ENCODE measurements around the gene EDDM13. TPM values are rescaled to one million over a fixed set of nuclear protein-coding genes. Genes with fewer than 3 reads are reported as not detected.

EDDM13 gene
- total and polyA plus RNA-seq, 10 of the 15 experiments (the other 5 are each of a cell fraction or from before 2014, with no cell fraction given), result 0.15 to 0.37 TPM; not detected in 8

DNA sequence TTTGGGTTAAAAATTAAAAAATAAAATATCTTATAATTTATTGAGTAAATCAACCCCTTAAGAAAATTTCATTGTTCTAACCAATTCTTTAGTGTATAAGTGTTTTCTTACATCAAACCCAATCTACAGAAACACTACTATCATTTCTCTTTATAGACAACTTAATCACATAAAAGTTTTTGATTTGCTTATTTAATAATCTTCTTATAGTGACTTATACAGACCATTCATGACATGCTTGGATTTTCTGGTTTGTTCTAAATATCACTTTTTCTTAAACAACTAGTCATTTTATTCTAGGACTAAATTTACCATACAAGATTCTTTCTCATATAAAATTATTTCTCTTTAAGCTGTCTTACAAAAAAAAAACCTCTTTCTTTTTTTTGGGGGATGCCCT lies 69.4 kb downstream of the EDDM13 start (continued):
- TF ChIP-seq, protein P1, sequence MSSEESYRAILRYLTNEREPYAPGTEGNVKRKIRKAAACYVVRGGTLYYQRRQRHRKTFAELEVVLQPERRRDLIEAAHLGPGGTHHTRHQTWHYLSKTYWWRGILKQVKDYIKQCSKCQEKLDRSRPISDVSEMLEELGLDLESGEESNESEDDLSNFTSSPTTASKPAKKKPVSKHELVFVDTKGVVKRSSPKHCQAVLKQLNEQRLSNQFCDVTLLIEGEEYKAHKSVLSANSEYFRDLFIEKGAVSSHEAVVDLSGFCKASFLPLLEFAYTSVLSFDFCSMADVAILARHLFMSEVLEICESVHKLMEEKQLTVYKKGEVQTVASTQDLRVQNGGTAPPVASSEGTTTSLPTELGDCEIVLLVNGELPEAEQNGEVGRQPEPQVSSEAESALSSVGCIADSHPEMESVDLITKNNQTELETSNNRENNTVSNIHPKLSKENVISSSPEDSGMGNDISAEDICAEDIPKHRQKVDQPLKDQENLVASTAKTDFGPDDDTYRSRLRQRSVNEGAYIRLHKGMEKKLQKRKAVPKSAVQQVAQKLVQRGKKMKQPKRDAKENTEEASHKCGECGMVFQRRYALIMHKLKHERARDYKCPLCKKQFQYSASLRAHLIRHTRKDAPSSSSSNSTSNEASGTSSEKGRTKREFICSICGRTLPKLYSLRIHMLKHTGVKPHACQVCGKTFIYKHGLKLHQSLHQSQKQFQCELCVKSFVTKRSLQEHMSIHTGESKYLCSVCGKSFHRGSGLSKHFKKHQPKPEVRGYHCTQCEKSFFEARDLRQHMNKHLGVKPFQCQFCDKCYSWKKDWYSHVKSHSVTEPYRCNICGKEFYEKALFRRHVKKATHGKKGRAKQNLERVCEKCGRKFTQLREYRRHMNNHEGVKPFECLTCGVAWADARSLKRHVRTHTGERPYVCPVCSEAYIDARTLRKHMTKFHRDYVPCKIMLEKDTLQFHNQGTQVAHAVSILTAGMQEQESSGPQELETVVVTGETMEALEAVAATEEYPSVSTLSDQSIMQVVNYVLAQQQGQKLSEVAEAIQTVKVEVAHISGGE (CRISPR knock-in tag; IDR thresholded peaks at IDR 0.05), result no peak
- no peak for TF ChIP-seq ZNF24 (IDR thresholded peaks at IDR 0.05)

DNA sequence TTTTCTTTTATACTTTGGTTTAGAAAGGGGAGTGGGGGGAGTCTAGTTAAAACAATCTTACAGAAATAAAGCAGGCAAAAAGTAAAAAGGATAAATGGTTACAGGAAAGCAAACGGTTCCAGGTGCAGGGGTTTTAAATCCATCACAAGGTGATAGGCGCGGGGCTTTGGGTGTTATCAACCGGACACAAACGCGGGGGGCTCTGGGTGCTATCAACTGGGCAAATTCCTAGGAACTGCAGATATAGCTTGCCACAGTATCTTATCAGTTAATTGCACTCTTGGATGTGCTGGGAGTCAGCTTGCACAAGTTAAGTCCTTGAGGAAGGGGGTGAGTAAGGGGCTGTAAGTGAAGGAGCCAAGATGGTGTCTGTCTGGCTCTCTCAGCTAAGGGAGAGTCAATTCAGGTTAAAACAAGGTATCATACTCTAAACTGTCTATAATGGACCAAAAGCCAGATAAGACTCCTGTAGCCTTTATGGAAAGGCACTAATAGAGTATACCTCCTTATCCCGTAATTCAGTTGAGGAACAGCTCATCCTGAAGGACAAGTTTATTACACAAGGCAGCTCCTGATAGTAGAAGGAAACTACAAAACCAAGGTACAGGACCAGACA lies 74.7 kb downstream of the EDDM13 start:
- H2AFZ ChIP-seq (ENCODE audit: control insufficient read depth, low read depth, low read length), result no peak overlapping the region
- DNase-seq (ENCODE audit: low read depth, low spot score), result no peak
- no peak overlapping the region for H3K27ac ChIP-seq (ENCODE audit: control insufficient read depth, insufficient read depth)
- no peak overlapping the region for H3K4me3 ChIP-seq
- 77% methylated on average over 7 of the region's 7 CpGs for WGBS (ENCODE audit: insufficient coverage, insufficient replicate concordance, low lambda C conversion rate, missing lambda C conversion rate)
- no peak overlapping the region for H3K4me2 ChIP-seq (ENCODE audit: control insufficient read depth, insufficient read depth)
- no TSS peak for BruUV-seq (replicated peaks)
- H4K20me1 ChIP-seq (ENCODE audit: control insufficient read depth, insufficient read depth), result no peaks in the 10 kb centered on the region
- ATAC-seq, result no peak
- TF ChIP-seq ATF7 (IDR thresholded peaks at IDR 0.05; ENCODE audit: low read depth), result no peak
- TF ChIP-seq MYB (IDR thresholded peaks at IDR 0.05; ENCODE audit: borderline replicate concordance, low read depth, low read length), result no peak
- TF ChIP-seq, protein P2, sequence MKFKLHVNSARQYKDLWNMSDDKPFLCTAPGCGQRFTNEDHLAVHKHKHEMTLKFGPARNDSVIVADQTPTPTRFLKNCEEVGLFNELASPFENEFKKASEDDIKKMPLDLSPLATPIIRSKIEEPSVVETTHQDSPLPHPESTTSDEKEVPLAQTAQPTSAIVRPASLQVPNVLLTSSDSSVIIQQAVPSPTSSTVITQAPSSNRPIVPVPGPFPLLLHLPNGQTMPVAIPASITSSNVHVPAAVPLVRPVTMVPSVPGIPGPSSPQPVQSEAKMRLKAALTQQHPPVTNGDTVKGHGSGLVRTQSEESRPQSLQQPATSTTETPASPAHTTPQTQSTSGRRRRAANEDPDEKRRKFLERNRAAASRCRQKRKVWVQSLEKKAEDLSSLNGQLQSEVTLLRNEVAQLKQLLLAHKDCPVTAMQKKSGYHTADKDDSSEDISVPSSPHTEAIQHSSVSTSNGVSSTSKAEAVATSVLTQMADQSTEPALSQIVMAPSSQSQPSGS (IDR thresholded peaks at IDR 0.05; ENCODE audit: low read length), result no peak
- intact Hi-C loops (cut with micrococcal nuclease; ENCODE audit: unreplicated experiment) (no loop called here), in situ Hi-C loops (cut with MboI) (no loop called here)
- H3K4me1 ChIP-seq (ENCODE audit: control insufficient read depth, insufficient read depth, low read length), result no peaks in the 10 kb centered on the region
- no peaks in the 10 kb centered on the region; the same call in 2 of the 3 replicates for H3K9me3 ChIP-seq (replicated peaks; ENCODE audit: control insufficient read depth, insufficient read depth, low read length)
- ChIA-PET CTCF (interaction anchor here (0.7 to 3.5 kb wide), 18 partner anchors 9 to 752 kb away, joined by 3 to 38 read pairs (median 8); no protein-coding TSS in a partner anchor), POLR2A (no interaction called here), SMC1A (ENCODE audit: uncharacterized antibody, unreplicated experiment) (no interaction called here), RAD21 (ENCODE audit: unreplicated experiment) (interaction anchor here (1.5 to 2.8 kb wide), 3 partner anchors 13 to 281 kb away, joined by 4 to 13 read pairs (median 11); no protein-coding TSS in a partner anchor)
- H3K36me3 ChIP-seq (ENCODE audit: control insufficient read depth in 2 of 2, insufficient read depth in 2 of 2, low read length in 1 of 2), result no peaks in the 10 kb centered on the region
- no peak overlapping the region for H3K9ac ChIP-seq (ENCODE audit: control insufficient read depth, insufficient read depth, low read length)
- H3K27me3 ChIP-seq (replicated peaks in 1 of 2; ENCODE audit: control insufficient read depth in 2 of 2, insufficient read depth in 2 of 2, low read length in 1 of 2), result no peaks in the 10 kb centered on the region
- H3K79me2 ChIP-seq (ENCODE audit: control insufficient read depth, insufficient read depth, low read length), result no peaks in the 10 kb centered on the region
- no peak for FAIRE-seq
